HG03039 (cell line): Measurements from ENCODE around the gene LRRC4.

Experiments used
- ATAC-seq: cut with Tn5 transposase; IDR thresholded peaks from one replicate; pipeline ENCODE4 v1.9.1; 2021; ENCODE audit warnings: mild to moderate bottlenecking, moderate library complexity; ENCODE audit not compliant: unreplicated experiment

LRRC4 gene

DNA sequence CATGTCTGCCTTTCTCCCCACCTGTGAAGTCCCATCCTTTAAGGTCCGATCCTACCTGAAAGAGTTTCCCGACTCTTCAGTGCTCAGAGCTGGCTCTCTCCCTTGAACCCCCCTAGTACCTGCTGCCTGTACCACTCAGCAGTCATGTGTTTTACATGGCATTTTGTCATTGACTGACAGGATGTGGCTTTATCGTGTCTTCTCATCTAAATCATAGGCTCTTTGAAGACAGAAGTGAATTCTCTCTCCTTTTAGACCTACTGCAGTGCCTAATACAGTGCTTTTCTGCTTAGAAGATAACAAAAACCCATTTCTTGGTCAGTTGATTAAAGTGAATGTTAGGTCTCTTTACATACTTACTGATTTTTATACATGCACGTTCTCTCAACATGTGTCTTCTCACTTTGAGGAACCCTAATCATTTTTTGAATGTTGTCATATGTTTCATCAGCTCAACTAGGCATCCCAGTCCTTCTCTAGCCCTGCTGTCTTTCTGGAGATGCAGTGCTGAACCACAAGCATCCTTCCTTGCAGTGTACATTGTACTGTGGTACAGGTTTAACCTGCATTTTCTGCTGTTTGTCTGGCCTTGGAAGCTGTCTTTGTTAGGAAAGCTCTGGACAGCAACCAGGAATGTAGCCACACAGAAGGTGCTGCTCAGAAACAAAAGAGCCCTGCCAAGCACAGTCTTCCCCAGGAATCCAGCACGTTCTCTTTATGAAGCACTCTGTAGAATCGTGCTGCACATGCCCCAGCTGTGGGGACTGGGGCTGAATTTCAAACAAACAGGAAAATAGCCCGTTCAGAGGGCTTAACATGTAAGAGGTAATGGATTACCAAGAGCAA lies 28.1 kb upstream of the LRRC4 start:
- ATAC-seq = no peak

DNA sequence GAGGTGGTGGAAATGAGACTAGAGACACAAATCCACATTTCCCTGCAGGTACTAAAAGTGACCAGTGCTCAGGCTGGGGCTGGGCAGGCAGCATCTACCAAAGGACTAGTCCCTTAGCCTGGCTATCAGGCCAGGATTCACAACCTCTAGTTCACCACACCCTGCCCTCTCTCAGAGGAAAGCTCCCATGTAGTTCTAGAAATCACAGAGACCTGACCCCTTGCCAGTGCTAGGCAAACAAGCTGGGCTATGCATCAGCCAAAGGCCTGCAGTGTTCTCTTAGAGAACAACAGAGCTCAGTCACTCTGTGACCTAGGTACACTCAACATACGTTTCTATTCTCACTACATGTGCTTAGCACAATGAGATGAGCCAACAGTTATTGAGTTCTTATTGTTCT lies 26.7 kb upstream of the LRRC4 start:
- ATAC-seq = no peak

DNA sequence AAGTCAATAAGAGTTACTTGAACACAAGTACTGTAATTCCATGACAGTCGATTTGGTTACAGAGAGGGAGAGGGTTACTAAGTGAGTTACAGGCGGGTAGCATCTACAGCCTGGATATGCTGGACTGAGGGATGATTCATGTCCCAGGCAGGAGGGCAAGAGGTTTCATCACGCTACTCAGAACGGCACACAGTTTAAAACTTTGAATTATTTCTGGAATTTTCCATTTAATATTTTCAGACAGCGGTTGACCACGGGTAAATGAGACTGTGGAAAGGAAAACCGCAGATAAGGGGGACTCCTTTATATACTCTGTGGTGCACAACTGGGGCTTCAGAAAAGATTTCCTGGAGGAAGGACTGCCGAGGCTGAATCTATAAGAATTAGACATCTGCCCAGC lies 25.7 kb upstream of the LRRC4 start:
- no peak for ATAC-seq

DNA sequence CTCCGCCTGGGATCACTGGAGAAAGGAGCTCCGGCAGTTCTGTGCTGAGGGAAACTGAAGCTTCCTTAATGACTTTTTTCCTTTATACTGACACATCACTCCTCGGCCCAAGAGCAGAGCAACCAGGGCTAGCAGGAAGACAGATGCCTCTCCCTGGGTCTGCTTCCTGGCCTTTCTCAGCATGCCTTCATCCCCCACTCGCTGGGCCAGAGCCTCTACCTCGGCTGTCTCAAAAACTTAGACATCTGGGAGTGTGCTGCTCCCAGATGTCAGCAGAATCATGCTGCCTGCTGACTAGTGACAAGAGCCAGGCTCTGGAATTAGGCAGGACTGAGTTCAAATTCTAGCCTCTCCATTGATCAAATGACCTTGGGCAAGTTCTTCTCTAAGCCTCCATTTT lies 24.4 kb upstream of the LRRC4 start:
- no peak for ATAC-seq

DNA sequence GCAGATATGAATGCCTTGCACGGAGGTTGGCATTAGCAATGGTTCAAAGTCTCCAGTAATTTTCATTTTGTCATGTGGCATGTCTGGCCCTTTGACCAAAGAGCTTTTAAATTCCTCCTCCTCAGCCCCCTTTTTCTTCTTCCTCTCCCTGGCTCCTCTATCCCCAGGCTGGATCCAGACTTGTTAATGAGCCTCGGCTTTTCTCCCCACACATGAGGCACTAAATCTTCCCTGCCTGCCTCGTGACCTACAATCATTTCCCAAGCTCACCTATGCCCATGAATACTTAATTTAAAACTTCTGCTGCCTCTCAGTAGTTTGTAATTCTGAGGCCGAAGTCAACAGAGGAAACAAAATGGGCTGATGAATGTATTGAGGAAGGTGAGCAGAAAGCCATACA lies 23.3 kb upstream of the LRRC4 start:
- no peak for ATAC-seq

DNA sequence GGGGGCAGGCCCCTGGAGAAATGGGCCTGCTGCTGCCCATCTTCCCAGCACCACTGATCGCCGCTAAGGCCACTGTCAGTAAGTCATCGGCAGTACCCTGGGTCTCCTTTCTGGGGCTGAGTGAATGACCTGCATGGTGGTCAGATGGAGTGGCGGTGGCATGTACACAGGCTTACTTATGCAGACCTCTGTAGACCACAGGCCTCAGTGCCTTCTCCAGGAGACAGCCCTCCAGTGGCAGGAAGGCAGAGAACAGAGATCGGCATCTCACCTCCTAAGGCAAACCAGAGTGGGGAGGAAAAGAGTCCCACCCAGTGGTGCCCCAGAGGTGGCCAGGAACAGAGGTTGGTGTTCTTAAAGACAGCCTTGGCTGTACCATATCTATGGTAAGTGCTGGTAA lies 22.8 kb upstream of the LRRC4 start:
- ATAC-seq = no peak

DNA sequence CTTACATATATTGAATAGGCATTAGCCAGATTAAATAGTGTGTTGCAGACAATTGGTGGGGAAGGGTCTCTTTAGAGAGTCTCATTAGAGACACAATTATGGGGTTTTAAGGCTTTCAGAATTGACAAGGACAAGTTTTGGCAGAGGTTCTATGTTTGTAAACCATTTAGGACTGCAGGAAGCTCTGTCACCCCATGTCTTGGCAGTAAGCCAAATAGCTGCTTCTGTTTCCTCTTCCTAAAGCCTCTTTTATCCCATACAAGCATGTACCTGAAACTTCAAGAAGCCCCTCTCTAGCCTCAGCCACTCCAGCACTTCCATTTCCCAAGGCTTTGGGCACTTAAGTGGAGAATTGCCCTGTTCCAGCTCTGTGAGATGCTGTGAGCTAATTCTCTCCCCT lies 21.8 kb upstream of the LRRC4 start:
- ATAC-seq = no peak

DNA sequence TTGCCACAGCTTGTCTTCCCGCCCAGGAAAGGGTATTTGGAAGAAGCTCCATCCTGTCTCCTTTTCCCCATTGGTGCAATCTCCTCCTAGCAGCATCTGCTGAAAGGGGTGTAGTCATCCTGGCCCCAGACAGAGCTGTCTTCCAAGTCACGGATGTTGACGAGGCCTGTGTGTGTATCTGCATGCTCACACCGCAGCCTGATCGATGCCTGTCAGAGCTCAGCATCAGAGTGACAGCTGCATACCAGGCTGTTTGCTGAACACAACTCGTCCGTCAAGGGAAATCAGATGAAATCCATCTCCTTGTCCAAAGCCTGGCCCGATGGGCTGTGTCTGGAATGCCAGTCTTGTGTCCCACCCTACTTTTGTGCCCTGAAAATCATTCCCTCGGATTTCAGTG lies 21.2 kb upstream of the LRRC4 start:
- ATAC-seq = no peak

DNA sequence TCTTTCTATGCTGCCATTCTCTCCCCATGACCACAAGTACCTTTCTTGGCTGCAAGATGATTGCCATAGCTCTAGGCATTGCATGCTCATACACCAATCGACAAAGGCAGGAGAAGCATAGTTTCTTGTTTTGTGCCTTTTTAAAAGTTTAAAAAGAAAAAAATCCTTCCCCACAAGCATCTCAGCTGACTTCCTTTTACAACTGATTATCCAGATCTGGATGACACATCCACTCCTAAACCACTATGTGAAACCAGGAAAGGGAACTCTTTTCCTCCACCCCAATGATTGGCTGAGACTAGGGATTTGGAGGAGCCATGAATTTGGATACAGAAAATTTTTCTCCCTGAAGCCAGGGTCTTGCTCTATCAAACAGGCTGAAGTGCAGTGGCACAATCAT lies 14.5 kb upstream of the LRRC4 start:
- ATAC-seq = no peak

DNA sequence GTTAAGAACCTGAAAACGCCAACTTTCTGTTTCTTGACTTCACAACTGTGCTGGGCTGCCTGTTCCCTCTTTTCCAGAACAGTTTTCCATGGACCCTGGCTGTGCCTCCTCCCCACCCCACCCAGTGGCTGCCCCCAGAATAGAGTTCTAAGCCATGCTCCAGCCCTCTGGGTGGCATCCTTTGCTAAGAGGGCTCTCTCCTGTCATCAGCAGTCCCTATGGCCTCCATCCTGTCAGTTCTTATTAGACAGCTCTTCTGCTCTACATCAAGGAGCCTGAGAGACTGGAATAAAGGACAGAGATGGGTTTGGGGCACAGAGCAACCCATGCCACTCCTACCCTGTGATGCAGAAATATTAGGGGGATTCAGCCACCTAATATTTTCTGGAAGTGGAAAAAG lies 13.9 kb upstream of the LRRC4 start:
- no peak for ATAC-seq

DNA sequence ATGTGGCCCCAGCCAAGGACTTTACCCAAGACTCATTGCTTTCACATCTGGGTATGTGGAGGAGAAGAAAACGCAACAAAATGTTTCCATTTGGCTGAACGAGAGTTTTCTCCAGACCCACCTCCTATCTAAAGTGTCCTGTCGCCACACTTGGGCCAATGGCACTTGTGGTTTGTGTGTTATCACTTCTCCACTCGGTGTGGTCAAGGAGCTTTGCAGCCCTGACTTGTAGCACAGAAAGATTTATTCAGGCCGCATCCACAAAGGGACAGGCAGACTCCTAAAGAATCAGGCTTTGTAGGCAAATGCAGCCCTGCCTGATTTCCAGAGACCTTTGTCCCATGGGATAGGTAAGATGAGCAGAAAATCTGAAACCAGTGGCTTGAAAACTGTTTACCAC lies 12.8 kb upstream of the LRRC4 start:
- no peak for ATAC-seq

DNA sequence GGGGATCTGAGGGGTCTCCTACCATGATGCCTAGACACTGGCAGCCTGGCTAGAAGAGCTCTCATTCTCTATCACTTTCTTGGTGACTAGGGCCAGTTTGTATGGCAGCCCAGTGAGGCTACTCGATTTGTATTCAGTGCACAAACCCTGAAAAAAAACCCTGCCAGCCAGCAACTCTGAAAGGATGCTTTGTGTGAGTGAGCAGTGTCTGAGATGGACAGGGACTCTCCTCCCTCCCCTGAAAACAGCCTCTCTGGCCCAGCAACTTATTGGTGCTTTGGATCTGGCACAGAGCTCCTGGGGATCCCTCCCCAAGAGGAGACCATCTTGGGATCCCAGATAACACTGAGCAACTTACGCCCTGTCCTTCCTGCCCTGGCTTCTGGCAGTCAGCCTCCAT lies 10.8 kb upstream of the LRRC4 start:
- no peak for ATAC-seq

DNA sequence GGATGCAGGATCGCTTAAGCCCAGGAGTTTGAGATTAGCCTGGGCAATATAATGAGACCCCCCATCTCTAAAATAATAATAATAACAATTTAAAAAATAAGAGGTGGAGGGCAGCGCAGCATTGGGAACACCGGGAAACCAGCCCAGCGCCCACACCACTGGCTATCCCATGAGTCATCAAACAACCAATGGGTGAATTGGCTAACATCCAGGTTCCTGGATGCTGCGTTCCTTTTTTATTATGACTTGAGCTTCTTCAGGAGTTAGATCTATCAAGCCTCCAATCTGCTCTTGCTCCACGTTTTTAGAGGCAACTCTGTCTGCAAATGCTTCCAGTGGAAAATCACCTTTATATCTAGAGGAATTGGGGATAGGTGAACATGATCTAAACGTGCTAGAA lies 10.0 kb upstream of the LRRC4 start:
- no peak for ATAC-seq

DNA sequence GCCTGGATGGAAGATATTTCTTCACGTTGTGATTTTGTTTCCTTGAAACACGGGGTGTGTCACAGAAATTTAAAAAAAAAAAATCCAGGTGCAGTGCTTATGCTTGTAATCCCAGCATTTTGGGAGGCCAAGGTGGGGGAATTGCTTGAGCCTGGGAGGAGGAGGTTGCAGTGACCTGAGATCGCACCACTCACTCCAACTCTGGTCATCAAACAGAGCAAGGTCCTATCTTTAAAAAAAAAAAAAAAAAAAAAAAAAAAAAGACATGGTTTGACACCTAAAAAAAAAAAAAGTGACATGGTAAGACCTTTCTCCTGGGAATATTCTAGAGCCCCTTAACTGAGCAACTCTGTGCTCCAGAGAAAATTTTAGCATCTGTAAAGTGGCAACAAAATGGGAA lies 9.0 kb upstream of the LRRC4 start:
- no peak for ATAC-seq

DNA sequence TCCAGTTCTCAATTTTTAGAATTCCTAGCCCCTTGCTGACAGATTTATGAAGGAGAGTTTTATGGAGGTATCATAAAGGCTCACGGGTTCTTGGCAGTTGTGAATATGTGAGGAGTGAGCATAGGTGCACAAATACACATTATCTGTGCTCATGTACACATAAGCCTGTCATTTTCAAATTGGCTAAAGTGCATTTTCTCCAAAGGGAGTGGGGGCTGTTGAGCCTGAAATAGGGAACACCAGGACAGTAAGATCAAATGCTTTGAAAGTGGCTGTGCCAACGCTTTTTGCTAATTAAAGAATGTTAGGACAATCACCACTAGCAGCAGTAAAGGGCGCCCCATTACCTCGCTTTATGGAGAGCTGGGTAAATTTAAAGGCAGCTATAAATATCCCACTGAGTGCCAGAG lies 8.3 kb upstream of the LRRC4 start:
- no peak for ATAC-seq

DNA sequence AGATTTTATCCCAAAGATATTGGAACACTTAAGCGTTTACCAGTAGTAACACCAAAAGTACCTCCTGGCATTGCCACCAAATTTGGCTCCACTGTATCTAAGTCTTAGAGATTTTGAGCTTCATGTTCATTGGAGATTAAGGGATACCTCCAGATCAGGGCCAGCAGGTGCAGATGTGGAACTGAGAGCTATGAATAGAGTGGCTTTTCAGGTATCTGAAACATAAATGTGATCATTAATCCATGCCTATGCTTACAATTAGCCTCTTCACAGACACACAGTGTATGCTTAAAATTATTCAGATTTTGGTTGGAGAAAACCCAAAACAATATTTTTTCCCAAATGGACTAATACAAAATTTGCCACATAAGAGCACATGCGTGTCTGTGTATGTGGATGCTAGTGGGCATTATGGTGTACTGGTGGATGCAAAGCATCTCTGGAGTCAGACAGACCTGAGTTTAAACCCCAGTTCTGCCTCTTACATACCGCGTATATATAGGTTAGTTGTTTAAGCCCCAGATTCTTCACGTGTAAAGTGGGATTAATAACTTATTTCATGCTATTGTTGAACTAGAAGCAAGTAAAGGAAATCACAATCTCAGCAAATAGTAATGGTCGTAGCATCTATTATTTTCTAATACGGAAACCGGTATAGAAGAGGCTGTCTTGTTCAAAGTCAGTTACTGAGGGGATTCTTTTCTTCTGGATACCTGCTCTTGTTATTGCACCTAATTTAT lies 6.8 kb upstream of the LRRC4 start:
- no peak for ATAC-seq

DNA sequence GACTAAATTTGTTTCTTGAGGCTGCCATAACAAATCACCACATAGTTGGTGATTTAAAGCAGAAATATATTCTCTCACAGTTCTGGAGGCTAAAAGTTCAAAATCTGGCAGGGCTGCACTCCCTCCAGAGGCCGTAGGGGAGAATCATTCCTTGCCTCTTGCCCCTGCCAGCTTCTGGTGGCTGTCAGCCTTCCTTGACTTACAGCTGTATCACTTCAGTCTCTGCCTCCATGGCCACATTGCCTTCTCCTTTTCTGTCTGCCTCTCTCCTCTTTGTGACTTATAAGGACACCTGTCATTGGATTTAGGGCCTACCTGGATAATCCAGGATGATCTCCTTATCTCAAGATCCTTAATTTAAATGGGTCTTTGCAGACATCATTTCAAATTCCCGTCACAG lies 5.8 kb upstream of the LRRC4 start:
- ATAC-seq = no peak

DNA sequence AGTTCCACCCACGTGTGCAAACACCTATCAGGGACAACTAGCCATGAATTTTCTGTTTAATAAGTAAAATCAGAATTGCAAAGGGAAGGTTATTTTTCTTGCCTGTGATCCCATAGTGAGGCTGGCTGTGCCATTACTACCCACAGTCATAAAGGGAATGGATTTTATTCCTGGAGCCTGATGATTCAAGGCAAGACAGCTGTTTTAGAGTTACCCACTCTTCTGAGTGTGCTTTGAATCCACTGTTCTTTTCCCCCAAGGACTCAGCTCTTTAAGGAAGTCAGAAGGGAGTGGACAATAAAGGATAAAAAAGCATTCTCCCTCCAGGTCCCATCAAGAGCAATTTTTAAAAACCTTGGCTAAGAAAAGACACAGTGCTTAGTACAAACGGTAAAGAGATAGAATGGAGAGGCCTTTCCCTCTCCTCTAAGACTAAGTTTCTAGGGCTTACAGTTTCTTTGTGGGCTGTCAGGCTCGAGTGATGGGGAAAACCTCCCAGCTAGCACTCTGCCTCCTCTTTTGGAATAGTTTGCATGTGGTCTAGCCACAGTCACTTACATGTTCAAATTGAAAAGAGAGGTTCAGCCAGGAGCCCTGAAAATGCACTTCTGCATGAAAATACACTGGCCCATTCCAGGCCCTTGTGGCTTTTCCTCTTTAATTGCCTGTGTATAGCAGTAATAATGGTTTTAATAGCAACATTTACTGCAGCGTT lies 5.1 kb upstream of the LRRC4 start:
- peak; percentile 58 for ATAC-seq

DNA sequence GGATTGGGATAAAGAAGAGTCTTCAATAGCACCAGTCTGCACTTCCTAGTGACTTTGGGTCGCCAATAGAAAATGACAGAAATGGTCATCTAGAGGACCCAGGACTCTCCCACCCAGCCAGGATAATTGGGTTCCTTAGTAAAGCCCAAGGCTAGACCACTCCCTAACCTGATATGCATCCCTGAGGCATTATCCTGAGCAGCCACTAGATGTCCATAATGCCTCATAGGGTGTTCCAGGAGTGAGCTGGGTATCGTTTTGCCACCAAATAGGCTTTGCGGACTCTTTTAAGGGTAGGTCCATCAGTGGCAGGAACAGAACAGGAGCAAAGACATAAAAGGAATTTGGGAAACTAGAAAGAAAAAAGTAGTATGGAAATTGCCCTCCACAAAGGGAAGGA lies 4.5 kb upstream of the LRRC4 start:
- no peak for ATAC-seq

DNA sequence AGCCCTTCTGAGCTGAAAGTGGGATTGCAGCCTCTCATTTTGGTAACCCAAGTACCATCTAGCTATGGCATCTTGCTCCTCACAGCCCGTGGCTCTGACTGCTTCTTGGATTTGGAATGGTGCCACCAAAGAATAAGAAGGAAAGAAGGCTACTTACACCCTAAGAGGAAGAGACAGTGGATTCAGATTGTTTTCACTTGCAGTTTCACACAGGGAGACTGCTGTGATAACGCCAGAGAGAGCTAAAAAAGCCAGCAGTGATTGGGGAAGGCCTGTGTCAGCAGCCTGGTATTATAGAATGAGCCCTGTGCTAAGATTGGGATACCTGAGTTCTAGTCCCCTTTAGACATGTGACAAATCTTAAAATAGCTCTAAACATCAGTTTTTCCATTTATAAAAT lies 3.6 kb upstream of the LRRC4 start:
- no peak for ATAC-seq

DNA sequence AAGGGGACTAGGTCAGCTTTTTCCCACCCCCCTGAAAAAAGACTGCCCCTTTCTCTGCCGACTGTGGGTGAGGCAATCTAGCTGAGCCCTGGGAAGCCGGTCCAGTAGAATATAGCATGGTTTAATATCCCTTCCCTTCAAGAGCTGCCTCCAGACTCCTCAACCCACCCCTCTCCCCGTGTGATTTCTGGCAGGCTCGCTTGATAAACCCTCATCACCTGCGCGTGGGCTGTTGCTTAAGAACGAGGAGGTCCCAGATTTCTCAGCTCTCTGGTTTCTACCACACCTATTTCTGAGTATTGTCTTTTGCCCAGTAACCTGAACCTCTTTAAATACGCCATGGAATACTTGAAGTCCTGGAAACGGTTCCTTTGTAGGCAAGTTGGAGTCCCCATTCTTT lies 2.0 kb upstream of the LRRC4 start:
- no peak for ATAC-seq
